RPMI8226 (cell line): ENCODE data around the gene PIK3CB.
"Not testable (repeated sequence)": the region's sequence is repeated elsewhere in the genome, so short reads cannot be mapped to it uniquely, and the experiment has no call there.

Experiments
- DNase-seq: peaks from one replicate; pipeline ENCODE4 v3.0.0-alpha.2; 2015

The PIK3CB gene

GRCh38 chr3:138834596-138835396 is at the start of gene PIK3CB:
TSS of gene PIK3CB (minus strand) at chr3:138834928. CDS start at chr3:138759343, 75,585 bp downstream.
- DNase-seq, result peak; percentile 92

- DNase-seq, result no peak
Observed at GRCh38 chr3:138881233-138881632, 46.5 kb upstream of the PIK3CB start.

GRCh38 chr3:138879541-138880380 is 45.0 kb upstream of the PIK3CB start:
- DNase-seq, result no peak

GRCh38 chr3:138877226-138877625 is 42.5 kb upstream of the PIK3CB start:
- no peak for DNase-seq

- no peak for DNase-seq
Observed at GRCh38 chr3:138875754-138876664, 41.3 kb upstream of the PIK3CB start.

GRCh38 chr3:138875096-138875753 is 40.5 kb upstream of the PIK3CB start:
- DNase-seq, result no peak

- DNase-seq, result no peak
Observed at GRCh38 chr3:138873471-138874278, 38.9 kb upstream of the PIK3CB start.

- no peak for DNase-seq
Observed at GRCh38 chr3:138872632-138873031, 37.9 kb upstream of the PIK3CB start.

GRCh38 chr3:138867996-138868395 is 33.3 kb upstream of the PIK3CB start:
- no peak for DNase-seq

- no peak for DNase-seq
Observed at GRCh38 chr3:138863776-138864113, 29.0 kb upstream of the PIK3CB start.

- peak; percentile 20 for DNase-seq
Observed at GRCh38 chr3:138862924-138863775, 28.4 kb upstream of the PIK3CB start.

GRCh38 chr3:138862531-138862923 is 27.8 kb upstream of the PIK3CB start:
- DNase-seq, result peak; percentile 10

- no peak for DNase-seq
Observed at GRCh38 chr3:138861798-138862197, 27.1 kb upstream of the PIK3CB start.

GRCh38 chr3:138856799-138857198 is 22.1 kb upstream of the PIK3CB start:
- DNase-seq, result no peak

GRCh38 chr3:138854940-138855339 is 20.2 kb upstream of the PIK3CB start:
- no peak for DNase-seq

- no peak for DNase-seq
Observed at GRCh38 chr3:138854204-138854603, 19.5 kb upstream of the PIK3CB start.

GRCh38 chr3:138850151-138850550 is 15.4 kb upstream of the PIK3CB start:
- DNase-seq, result peak; percentile 55

GRCh38 chr3:138849222-138849940 is 14.7 kb upstream of the PIK3CB start:
- DNase-seq, result peak; percentile 19

- no peak for DNase-seq
Observed at GRCh38 chr3:138848696-138849095, 14.0 kb upstream of the PIK3CB start.

GRCh38 chr3:138846824-138847223 is 12.1 kb upstream of the PIK3CB start:
- not testable (repeated sequence) for DNase-seq
